ENCODE measurements around the gene TNFRSF14. TPM values are rescaled to one million over a fixed set of nuclear protein-coding genes. Genes with fewer than 3 reads are reported as not detected.
"Not testable (repeated sequence)": the region's sequence is repeated elsewhere in the genome, so short reads cannot be mapped to it uniquely, and the experiment has no call there.

TNFRSF14 gene
- total RNA-seq, 1 donor from 2014 or later = 15.7 TPM

- DNase-seq (ENCODE audit: missing footprints) (peak; percentile 94), ATAC-seq (peak; percentile 73)
- intact Hi-C loops (cut with DNase I) = loop anchor here (2.0 to 10.0 kb wide), 2 partner anchors 20 to 352 kb away; partner anchors contain the start of genes FAAP20 and PANK4
Observed at GRCh38 chr1:2546515-2547209, 9.5 kb upstream of the TNFRSF14 start.

GRCh38 chr1:2547210-2548067, 8.7 kb upstream of the TNFRSF14 start:
- no peak for ATAC-seq
- DNase-seq (ENCODE audit: missing footprints) = no peak

GRCh38 chr1:2548068-2548589, 8.0 kb upstream of the TNFRSF14 start:
- ATAC-seq (peak; percentile 54), DNase-seq (ENCODE audit: missing footprints) (peak; percentile 92)
- intact Hi-C loops (cut with DNase I) = loop anchor here (1.0 to 10.0 kb wide), 2 partner anchors 134 to 353 kb away; partner anchors contain the start of gene FAAP20

More at GRCh38 chr1:2547210-2548067, 8.7 kb upstream of the TNFRSF14 start:
- intact Hi-C loops (cut with DNase I) = loop anchor here (1.0 to 10.0 kb wide), 3 partner anchors 21 to 353 kb away; partner anchors contain the start of genes FAAP20 and PANK4

GRCh38 chr1:2549367-2550029, 6.7 kb upstream of the TNFRSF14 start:
- DNase-seq (ENCODE audit: missing footprints); ATAC-seq: not testable (repeated sequence)
- intact Hi-C loops (cut with DNase I) = loop anchor here (10.0 kb wide), 1 partner anchor 355 kb away; the partner anchor contains the start of gene FAAP20

GRCh38 chr1:2550309-2550861, 5.8 kb upstream of the TNFRSF14 start:
- not testable (repeated sequence) for DNase-seq (ENCODE audit: missing footprints)

GRCh38 chr1:2551544-2551943, 4.6 kb upstream of the TNFRSF14 start:
- intact Hi-C loops (cut with DNase I); ATAC-seq; DNase-seq (ENCODE audit: missing footprints): not testable (repeated sequence)

More at GRCh38 chr1:2550309-2550861, 5.8 kb upstream of the TNFRSF14 start:
- ATAC-seq; intact Hi-C loops (cut with DNase I): not testable (repeated sequence)

GRCh38 chr1:2552189-2552588, 4.0 kb upstream of the TNFRSF14 start:
- intact Hi-C loops (cut with DNase I) = no loop called here
- DNase-seq (ENCODE audit: missing footprints) (no peak), ATAC-seq (no peak)

- ATAC-seq; intact Hi-C loops (cut with DNase I); DNase-seq (ENCODE audit: missing footprints): not testable (repeated sequence)
Observed at GRCh38 chr1:2553076-2553475, 3.1 kb upstream of the TNFRSF14 start.

- intact Hi-C loops (cut with DNase I) = no loop called here
- ATAC-seq = no peak
Observed at GRCh38 chr1:2553871-2554620, 2.1 kb upstream of the TNFRSF14 start.

GRCh38 chr1:2554621-2555387, 1.4 kb upstream of the TNFRSF14 start:
- DNase-seq (ENCODE audit: missing footprints) = no peak
- intact Hi-C loops (cut with DNase I) = loop anchor here (5.0 kb wide), 1 partner anchor 227 kb away; no protein-coding TSS in a partner anchor
- no peak for ATAC-seq

More at GRCh38 chr1:2553871-2554620, 2.1 kb upstream of the TNFRSF14 start:
- DNase-seq (ENCODE audit: missing footprints) = no peak

GRCh38 chr1:2555634-2556276, 416 bp upstream of the TNFRSF14 start:
- DNase-seq (ENCODE audit: missing footprints) (peak; percentile 88), ATAC-seq (peak; percentile 57)
- intact Hi-C loops (cut with DNase I) = loop anchor here (5.0 kb wide), 1 partner anchor 227 kb away; no protein-coding TSS in a partner anchor

GRCh38 chr1:2556678-2557481, 709 bp downstream of the TNFRSF14 start:
- peak; percentile 18 for ATAC-seq
- DNase-seq (ENCODE audit: missing footprints) = no peak
- intact Hi-C loops (cut with DNase I) = loop anchor here (5.0 kb wide), 1 partner anchor 225 kb away; no protein-coding TSS in a partner anchor

- intact Hi-C loops (cut with DNase I) = loop anchor here (5.0 kb wide), 1 partner anchor 225 kb away; no protein-coding TSS in a partner anchor
- DNase-seq (ENCODE audit: missing footprints) = no peak
- ATAC-seq = no peak
Observed at GRCh38 chr1:2557482-2558400, 1.6 kb downstream of the TNFRSF14 start.

- ATAC-seq (no peak), DNase-seq (ENCODE audit: missing footprints) (no peak)
- intact Hi-C loops (cut with DNase I) = loop anchor here (5.0 kb wide), 1 partner anchor 224 kb away; no protein-coding TSS in a partner anchor
Observed at GRCh38 chr1:2558420-2558819, 2.2 kb downstream of the TNFRSF14 start.

Measured in Right ventricle myocardium inferior (tissue), 1 donor.